Activated CD8-positive, alpha-beta memory T cell treated with anti-CD3 and anti-CD28 coated beads, Interleukin-2, amount 50 U/mL, for 4 hours (primary cell): ENCODE results near the gene HOMEZ.
"Not testable (repeated sequence)": the region's sequence is repeated elsewhere in the genome, so short reads cannot be mapped to it uniquely, and the experiment has no call there.

ENCODE experiments used
- DNase-seq: peaks from one replicate; pipeline ENCODE4 v3.0.0-alpha.2; 2020

HOMEZ gene

DNA sequence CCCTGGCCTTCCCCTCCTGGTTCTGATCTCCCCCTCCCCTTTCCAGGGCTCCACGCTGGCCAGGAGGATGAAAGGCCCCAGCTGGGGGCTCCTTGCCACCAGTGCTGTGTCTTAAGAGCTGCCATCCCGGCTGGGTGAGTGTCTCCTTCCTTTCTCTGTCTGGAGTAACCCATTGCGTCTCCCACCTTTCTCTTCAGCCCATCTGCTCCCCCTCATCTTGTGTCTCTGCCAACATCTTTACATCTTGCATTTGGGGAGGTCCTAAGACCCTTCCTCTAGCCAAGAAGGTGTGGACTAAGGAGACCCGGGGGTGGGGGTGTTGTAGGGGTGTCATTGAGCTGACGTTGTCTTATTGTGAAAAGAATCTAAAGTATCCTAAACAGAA lies 21.2 kb upstream of the HOMEZ start:
- no peak for DNase-seq

DNA sequence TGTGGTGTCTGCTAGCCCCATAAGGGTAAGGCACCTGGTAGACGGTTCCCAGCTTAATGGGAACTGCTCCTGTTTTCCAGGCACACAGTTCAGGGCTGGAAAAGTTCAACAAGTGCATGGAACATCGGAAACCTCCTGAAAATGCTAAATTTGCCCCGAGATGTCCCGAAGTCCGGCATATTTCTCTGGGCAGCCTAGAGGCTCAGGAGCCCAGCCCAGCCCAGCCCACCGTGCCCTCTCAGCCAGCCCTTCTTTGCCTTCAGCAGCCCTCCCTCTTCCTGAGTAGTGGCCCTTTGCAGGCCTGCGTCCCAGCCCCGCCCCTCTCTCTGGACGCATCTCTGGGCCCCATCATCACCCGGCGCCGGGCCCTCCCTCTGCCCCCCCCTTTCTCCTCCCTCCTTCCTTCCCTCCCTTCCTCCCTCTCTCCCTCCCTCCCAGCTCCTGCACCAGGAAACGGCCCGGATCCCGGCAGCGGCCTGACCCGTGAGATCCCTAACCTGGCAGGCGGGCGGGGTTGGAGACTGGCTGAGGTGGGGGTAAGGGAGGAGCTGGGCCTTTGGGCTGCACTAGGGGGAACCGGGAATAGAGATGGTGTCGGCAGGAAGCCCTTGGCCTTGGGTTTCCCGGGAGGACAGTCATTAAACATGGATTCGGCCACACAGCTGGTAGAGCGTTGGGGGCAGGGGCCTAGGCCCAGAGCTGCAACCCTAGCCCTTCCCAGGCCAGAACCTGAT lies 20.6 kb upstream of the HOMEZ start, which contains the start of gene BCL2L2:
Gene BCL2L2, plus strand, starts transcription at position 422 of the 734 bp plus-strand sequence. CDS start 935 bp downstream, outside the sequence.
- DNase-seq, result no peak

DNA sequence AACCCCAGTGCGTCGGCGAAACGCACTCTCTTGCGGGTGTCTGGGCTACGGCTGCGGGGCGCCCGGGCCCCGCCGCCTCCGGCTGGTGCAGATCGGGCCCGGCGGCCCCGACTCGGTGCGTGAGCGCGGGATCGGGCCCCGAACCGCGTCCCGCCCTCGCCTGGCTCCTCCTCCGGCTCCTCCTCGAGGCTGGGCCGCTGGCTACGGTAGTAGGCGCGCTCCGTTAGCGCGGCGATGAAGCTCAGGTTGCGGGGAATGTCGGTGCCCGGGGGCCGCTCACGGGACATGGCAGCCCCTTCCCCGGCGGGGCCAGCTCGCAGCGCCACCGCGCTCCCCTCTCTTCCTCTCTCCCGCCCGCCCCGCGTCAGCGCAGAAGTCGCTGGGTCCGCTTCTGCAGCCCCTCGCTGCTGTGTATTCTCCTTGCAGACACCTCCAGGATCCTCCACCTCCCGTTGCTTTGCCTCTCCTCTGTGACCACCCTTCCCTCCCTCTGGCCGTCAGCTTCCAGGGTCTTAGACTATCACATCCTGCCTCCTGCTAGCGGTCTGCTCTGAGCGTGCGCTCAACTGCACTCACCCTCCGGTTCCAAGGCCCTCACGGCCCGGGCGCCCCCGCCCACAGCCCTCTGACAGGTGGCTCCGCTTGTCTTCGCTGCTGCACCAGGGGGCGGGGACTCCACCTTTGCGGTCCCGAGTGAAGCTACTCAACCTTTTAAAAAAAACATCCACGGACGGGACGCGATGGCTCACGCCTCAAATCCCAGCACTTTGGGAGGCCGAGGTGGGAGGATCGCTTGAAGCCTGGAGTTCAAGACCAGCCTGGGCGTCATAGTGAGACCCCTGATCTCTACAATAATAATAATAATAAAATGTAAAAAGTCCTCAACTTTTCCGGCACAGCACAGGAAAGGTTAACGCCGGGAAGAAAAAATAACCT lies 16.6 kb upstream of the HOMEZ start, which contains the start of gene PPP1R3E:
Gene PPP1R3E, minus strand, starts transcription at position 570 of the 936 bp plus-strand sequence. Its CDS starts 283 bp downstream, at position 287.
- peak; percentile 90 for DNase-seq

- DNase-seq, result no peak
Measured at GRCh38 chr14:23301969-23302289, 16.0 kb upstream of the HOMEZ start.

DNA sequence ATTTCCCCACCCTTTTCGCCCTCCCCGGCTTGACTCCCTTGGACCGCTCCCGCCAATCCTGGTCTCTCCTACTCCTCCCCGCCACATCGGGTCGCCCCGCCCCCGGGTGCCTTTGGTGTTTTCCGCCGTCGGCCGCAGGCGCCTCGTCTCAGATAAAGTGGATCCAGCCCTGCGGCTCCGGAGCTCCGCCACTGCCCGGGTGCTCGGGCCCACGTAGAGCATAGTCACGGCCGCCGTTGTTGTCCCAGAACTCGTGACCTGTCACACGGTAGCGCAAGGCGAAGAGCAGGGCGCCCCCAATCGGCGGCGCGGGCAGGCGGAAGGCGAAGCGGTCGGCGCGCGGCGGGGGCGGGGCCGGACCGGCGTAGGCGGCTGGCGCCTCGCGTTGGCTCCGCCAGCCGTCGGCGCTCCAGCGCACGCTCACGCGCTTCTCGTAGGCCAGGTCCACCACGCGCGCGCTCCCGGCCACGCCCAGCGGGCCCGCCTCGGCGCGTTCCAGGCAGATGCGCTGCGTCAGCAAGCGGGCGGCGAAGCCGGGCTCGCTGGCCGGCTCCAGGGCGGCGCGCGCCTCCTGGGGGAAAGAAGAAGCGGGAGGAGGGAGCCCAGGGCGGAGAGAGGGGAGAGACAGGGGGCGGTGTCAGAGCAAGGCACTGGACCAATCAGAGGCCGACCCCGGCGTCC lies 15.5 kb upstream of the HOMEZ start:
- peak; percentile 97 for DNase-seq

GRCh38 chr14:23300687-23301223 lies 14.8 kb upstream of the HOMEZ start:
- no peak for DNase-seq

DNA sequence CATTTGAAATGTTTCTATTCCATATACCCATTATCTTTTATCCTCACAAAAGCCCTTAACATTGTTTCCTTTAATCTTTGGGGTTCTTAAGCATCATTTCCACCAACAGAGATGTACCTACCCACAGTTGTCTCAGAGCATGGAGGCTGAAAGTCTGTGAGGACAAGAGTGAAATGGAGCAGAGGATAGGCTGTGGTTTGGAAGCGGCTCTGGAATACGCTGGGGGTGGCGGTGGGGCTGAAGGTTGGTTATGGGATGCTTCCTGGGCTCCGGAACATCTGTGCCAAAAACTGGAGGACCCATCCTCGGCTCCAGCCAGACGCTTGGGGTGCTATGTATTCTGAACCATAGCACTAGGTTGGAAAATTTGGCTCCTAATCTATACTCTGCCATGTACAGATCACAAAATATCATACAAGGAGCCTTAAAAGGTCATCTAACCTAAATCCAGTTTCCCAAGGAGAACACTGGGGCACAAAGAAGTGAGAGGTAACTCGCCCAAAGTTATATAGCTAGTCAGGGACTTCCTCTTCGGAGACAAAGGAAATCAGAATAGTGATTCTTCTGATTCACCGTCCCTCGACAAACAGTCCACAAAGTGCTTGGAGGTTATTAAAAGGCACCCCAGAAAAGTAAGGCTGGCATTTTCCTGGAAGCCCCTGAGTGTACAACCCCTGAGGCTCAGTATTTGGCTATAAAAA lies 14.2 kb upstream of the HOMEZ start:
- no peak for DNase-seq

DNA sequence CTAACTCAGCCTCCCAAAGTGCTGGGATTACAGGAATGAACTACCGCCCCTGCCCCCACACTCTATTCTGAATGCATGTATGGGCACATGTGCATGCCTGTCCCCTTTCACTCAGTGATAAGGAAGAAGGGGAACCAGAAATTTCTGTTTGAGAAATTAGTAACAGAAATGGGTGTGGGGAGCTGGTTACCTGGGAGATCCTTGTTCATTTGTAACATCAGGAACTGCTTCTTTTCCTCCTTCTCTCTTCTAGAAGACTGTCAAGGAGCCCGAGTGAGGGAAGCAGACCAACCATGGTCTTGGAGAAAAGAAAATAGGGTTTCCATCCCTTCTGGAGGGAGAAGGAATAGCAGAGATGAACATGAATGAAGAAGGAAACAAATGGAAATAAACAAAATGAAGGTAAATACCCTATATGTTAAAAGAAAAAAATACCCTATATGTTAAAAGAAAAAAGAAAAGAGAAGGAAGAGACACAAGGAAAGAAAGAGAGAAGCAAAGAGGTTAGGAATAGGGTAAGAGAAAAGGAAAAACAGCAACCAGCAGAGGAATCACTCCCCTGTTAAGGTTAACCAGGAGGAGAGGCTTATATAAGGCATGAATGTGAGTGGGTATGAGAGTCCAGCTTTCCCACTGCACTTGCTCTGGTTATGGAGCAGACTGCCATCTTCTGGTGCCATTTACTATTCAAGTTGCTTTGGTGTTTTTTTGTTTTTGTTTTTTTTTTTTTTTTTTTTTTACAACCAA lies 13.5 kb upstream of the HOMEZ start:
- DNase-seq, result no peak

DNA sequence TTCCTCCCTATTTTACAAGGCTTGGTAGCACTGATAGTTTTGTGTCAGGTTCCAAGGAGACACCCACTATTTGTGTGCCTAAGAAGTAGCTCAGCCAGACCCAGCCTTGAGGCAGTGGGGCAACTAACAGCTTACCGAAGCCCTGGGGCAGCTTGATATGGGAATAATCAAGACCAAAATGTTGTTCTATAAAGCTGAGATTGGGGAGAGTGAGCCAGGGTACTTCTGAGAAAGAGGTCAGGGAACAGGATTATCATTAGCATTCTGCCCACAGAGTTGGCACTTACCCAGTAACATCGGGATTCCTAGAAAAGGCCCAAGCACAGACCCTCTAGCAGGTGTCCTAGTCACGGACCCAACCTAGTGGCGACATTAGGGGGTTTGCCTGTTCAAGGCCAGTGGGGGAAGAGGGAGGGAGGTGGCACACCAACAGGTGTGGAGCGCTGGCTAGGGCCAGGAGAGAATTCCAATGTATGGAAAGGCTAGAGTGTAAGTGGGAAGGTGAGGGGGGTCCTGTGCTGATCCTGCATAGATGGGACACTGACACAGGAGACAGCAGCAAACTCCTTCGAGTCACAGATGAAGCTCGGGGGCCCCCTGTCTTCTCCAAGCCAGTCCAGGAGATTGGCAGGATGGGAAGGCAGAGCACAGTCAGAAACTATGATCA lies 11.8 kb upstream of the HOMEZ start:
- DNase-seq, result no peak

GRCh38 chr14:23297096-23297495 lies 11.2 kb upstream of the HOMEZ start:
- no peak for DNase-seq

DNA sequence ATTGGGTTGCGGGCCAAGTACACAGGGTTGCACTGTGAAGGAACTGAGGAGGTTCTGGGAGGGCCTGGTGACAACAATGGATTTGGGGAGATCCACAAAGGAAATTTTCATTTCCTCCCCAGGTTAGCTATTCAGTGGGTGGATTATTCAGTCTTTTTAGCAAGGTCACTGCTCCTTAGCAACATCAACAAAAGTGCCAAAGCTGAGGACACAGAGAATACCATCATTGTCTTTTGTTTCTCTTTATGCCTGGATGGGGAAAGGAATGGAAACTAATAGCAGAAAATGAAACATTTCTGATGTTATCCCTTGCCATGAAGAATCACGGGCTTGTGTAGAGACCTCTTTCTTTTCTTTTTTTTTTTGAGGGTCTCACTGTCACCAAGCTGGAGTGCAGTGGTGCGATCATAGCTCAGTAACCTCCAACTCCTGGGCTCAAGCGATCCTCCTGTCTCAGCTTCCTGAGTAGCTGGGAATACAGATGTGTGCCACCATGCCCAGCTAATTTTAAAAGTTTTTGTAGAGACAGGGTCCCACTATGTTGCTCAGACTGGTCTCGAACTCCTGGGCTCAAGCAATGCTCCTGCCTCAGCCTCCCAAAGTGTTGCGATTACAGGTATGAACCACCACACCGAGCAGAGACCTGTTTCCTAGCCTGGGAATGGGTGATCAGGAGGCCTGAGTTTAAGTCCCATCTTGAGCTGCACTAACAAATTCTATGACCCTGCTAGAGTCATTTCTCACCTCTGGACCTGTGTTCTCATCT lies 10.3 kb upstream of the HOMEZ start:
- no peak for DNase-seq

DNA sequence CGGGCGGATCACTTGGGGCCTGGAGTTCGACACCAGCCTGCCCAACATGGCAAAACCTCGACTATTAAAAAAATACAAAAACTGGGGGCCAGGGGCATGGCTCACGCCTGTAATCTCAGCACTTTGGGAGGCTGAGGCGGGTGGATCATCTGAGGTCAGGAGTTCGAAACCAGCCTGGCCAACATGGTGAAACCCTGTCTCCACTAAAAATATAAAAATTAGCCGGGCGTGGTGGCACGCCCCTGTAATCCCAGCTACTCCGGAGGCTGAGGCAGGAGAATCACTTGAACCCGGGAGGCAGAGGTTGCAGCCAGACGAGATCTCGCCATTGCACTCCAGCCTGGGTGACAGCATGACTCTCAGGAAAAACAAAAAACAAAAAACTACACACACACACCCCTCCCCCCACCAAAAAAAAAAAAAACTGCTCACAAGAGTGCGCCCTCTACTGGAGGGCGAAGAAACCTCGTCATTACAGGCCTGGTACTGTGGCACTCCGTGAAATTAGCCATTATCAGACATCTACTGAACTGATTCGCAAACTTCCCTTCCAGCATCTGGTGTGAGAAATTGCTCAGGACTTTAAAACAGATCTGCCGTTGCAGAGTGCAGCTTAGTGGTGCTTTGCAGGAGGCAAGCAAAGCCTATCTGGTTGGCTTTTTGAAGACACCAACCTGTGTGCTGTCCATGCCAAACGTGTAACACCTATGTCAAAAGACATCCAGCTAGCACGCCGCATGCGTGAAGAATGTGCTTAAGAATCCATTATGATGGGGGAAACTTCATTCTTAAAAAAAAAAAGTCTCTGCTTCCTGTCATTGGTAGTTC lies 9.0 kb upstream of the HOMEZ start:
- DNase-seq, result peak; percentile 44

GRCh38 chr14:23286902-23287479 lies 1.1 kb upstream of the HOMEZ start:
- DNase-seq, result no peak

DNA sequence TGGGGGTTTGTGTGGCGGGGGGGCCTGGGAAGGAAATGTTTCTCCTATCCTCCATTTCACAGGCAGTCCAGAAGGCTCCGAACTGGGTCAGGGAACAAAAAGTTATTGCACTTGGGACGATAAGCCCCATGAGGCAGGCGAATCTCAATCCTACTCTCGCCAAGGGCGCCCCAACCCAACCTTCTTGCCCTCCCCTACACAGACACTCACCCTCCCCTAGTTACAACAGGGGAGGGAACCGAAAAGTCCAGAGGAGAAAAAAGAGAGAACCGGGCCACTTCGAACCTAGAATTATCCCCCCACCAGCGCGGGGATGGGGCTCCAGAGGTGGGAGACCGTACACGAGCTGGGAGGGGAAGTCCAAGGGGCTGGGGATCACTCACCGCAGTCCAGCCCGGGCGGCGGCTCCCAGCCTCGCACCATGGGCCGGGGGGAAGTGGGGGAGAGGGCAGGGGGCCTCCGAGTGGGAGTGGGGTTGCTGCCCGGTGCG lies 357 bp downstream of the HOMEZ start:
- no peak for DNase-seq

GRCh38 chr14:23284654-23285529 lies 1.0 kb downstream of the HOMEZ start:
- DNase-seq, result no peak

- no peak for DNase-seq
Measured at GRCh38 chr14:23281247-23281646, 4.7 kb downstream of the HOMEZ start.

DNA sequence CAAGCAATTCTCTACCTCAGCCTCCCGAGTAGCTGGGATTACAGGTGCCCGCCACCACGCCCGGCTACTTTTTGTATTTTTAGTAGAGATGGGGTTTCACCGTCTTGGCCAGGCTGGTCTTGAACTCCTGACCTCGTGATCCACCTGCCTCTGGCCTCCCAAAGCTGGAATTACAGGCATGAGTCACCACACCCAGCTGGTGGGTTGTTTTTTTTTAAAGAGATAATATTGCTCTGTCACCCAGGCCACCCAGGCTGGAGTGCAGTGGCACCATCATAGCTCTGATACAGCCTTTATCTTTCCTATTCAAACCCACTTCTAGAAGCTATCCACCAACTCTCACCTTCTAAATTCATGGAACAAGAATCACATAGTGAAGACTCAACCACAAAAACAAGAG lies 8.0 kb downstream of the HOMEZ start:
- not testable (repeated sequence) for DNase-seq

DNA sequence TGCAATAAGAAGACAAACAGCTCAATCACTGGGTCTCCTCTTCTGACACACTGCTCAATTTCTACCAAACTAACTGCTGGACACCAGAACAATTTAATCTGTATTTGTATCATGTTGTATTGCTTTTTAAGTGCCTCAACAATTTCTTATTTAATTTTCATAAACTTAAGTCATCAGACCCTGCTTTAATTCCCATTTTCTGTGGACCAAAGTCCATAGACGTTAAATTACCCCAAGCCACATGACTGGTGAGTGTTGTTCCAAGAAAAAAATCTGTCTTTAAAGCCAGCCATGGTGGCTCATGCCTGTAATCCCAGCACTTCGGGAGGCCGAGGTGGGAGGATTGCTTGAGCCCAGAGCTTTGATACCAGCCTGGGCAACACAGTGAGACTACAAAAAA lies 8.7 kb downstream of the HOMEZ start:
- no peak for DNase-seq
